IMR-90 (cell line): ENCODE measurements around the gene DCUN1D3. TPM values are rescaled to one million over a fixed set of nuclear protein-coding genes. Genes with fewer than 3 reads are reported as not detected.

ENCODE experiments used
- ATAC-seq: fragments of 200-7000 bp; cut with Tn5 transposase; 2 replicates; pipeline ENCODE4 v1.9.1; 2020; ENCODE audit warnings: low read depth, mild to moderate bottlenecking, moderate library complexity
- BruUV-seq: library from RNA; stranded (reverse); fragments of 400-500 nt; replicated peaks from 2 replicates; lab custom pipeline; 2021; lab: Mats Ljungman, UMichigan
- CTCF ChIA-PET: fragments of 300-600 bp; formaldehyde crosslinking; extraction: SDS; loops from one replicate; lab custom pipeline; 2021; ENCODE audit warnings: antibody characterized with exemption; lab: Yijun Ruan, JAX
- POLR2A ChIA-PET: fragments of 300-600 bp; sonication (Branson Sonifier 250); formaldehyde crosslinking; loops from one replicate; lab custom pipeline; 2022; ENCODE audit warnings: antibody characterized with exemption; ENCODE audit not compliant: unreplicated experiment; lab: Charles Lee
- DNase-seq: peaks from one replicate; pipeline ENCODE4 v3.0.0; 2013
- H2AFZ ChIP-seq: replicated peaks from 2 replicates; pipeline ENCODE3; 2013; ENCODE audit warnings: low read length, mild to moderate bottlenecking; ENCODE audit not compliant: poor library complexity
- H2AK5ac ChIP-seq: 2 replicates; pipeline ENCODE4 v1.6.1; 2013; ENCODE audit warnings: low read depth, low read length, inconsistent platforms
- H2AK9ac ChIP-seq: replicated peaks from 2 replicates; pipeline ENCODE3; 2013; ENCODE audit warnings: mild to moderate bottlenecking, low read depth, low read length, moderate library complexity; ENCODE audit not compliant: poor library complexity
- H2BK120ac ChIP-seq: 2 replicates; pipeline ENCODE4 v1.6.1; 2013; ENCODE audit warnings: low read depth, low read length, inconsistent platforms
- H2BK15ac ChIP-seq: 3 replicates; pipeline ENCODE4 v1.6.1; 2013; ENCODE audit warnings: low read depth, low read length, inconsistent platforms
- H2BK20ac ChIP-seq: 2 replicates; pipeline ENCODE4 v1.6.1; 2013; ENCODE audit warnings: low read depth, mild to moderate bottlenecking, inconsistent platforms, low read length, moderate library complexity
- H2BK5ac ChIP-seq: 2 replicates; pipeline ENCODE4 v1.6.1; 2013; ENCODE audit warnings: mild to moderate bottlenecking, low read depth, low read length, inconsistent platforms; ENCODE audit not compliant: poor library complexity, severe bottlenecking
- H3K14ac ChIP-seq: replicated peaks from 2 replicates; pipeline ENCODE4 v1.6.1; 2013; ENCODE audit warnings: low read depth, low read length, inconsistent platforms
- H3K18ac ChIP-seq: 2 replicates; pipeline ENCODE4 v1.6.1; 2013; ENCODE audit warnings: low read depth, low read length, control low read depth
- H3K23ac ChIP-seq: 2 replicates; pipeline ENCODE4 v1.6.1; 2013; ENCODE audit warnings: low read depth, low read length, inconsistent platforms
- H3K27ac ChIP-seq: 2 replicates; pipeline ENCODE4 v1.5.1; 2013; ENCODE audit warnings: mild to moderate bottlenecking, control low read depth, low read length; ENCODE audit not compliant: insufficient read depth
- H3K27me3 ChIP-seq: 2 replicates; pipeline ENCODE4 v1.6.1; 2013; ENCODE audit warnings: low read length; ENCODE audit not compliant: control insufficient read depth, insufficient read depth
- H3K36me3 ChIP-seq: 2 replicates; pipeline ENCODE4 v1.6.1; 2013; ENCODE audit warnings: low read length, mixed read lengths; ENCODE audit not compliant: control insufficient read depth, insufficient read depth
- H3K4ac ChIP-seq: 2 replicates; pipeline ENCODE4 v1.6.1; 2013; ENCODE audit warnings: low read depth, low read length, inconsistent platforms
- H3K4me1 ChIP-seq: 2 replicates; pipeline ENCODE4 v1.6.1; 2013; ENCODE audit warnings: low read length, mixed read lengths; ENCODE audit not compliant: control insufficient read depth, insufficient read depth
- H3K4me2 ChIP-seq: 2 replicates; pipeline ENCODE4 v1.6.1; 2013; ENCODE audit warnings: low read depth, mild to moderate bottlenecking, control low read depth, low read length, moderate library complexity
- H3K4me3 ChIP-seq: 2 replicates; pipeline ENCODE4 v1.5.1; 2013; ENCODE audit warnings: low read depth, mild to moderate bottlenecking, control low read depth, low read length, moderate library complexity; ENCODE audit not compliant: insufficient read depth
- H3K56ac ChIP-seq: 2 replicates; pipeline ENCODE4 v1.6.1; 2013; ENCODE audit warnings: low read length, inconsistent platforms; ENCODE audit not compliant: insufficient read depth; ENCODE audit errors: extremely low read depth
- H3K79me1 ChIP-seq, 2 experiments: 2 replicates each; pipeline ENCODE4 v1.6.1; 2013; ENCODE audit warnings: low read length in 2 of 2, inconsistent platforms in 1 of 2, low read depth in 1 of 2
- H3K9ac ChIP-seq: 2 replicates; pipeline ENCODE4 v1.6.1; 2013; ENCODE audit warnings: low read depth, low read length, control low read depth
- H3K9me1 ChIP-seq: 2 replicates; pipeline ENCODE4 v1.6.1; 2013; ENCODE audit warnings: low read length, inconsistent platforms; ENCODE audit not compliant: insufficient read depth
- H3K9me3 ChIP-seq: 2 replicates; pipeline ENCODE4 v1.6.1; 2013; ENCODE audit warnings: low read length; ENCODE audit not compliant: control insufficient read depth, insufficient read depth
- H4K20me1 ChIP-seq: 2 replicates; pipeline ENCODE4 v1.6.1; 2013; ENCODE audit warnings: low read length, inconsistent platforms; ENCODE audit not compliant: insufficient read depth
- H4K5ac ChIP-seq: 2 replicates; pipeline ENCODE4 v1.6.1; 2013; ENCODE audit warnings: mild to moderate bottlenecking, low read depth, low read length, control low read depth
- H4K8ac ChIP-seq, 2 experiments: 2 replicates each; pipeline ENCODE4 v1.6.1; 2013; ENCODE audit warnings: low read depth in 2 of 2, low read length in 2 of 2, control low read depth in 1 of 2, inconsistent platforms in 1 of 2
- H4K91ac ChIP-seq: 2 replicates; pipeline ENCODE4 v1.6.1; 2013; ENCODE audit warnings: low read depth, low read length, inconsistent platforms; ENCODE audit not compliant: insufficient read depth
- CHD1 ChIP-seq: IDR thresholded peaks from 2 replicates; pipeline ENCODE4 v1.6.1; 2012; ENCODE audit warnings: low read depth, low read length, improper control_type of control experiment
- WGBS, 2 experiments: methylation state at CpG; one replicate each; pipeline versions ENCODE4 v1.1.5 to v1.1.7; 2013; ENCODE audit warnings: missing lambda C conversion rate in 2 of 2; ENCODE audit not compliant: insufficient read length in 1 of 2; ENCODE audit errors: extremely low coverage in 2 of 2; 5-methylcytosine and 5-hydroxymethylcytosine counted together
- dilution Hi-C: fragments of 300-500 bp; cut with HindIII; formaldehyde crosslinking; loops from one replicate; pipeline ENCODE4 v1.14.3; 2018; ENCODE audit warnings: low sequenced_read_pairs; ENCODE audit not compliant: unreplicated experiment
- in situ Hi-C: fragments of 300-500 bp; cut with MboI; formaldehyde crosslinking; loops from 3 replicates; pipeline ENCODE4 v1.14.3; 2019; ENCODE audit warnings: low sequenced_read_pairs, inconsistent platforms, mixed read lengths
- intact Hi-C: fragments of 100-400 bp; cut with micrococcal nuclease; formaldehyde crosslinking; loops from 2 replicates; pipeline ENCODE4 v1.10.0; 2022
- polyA plus RNA-seq, 3 experiments: library from polyadenylated mRNA; depleted of rRNA; stranded (reverse); fragments of >200 nt; gene quantifications; 2 replicates each; pipeline ENCODE4 v1.2.3, GENCODE V29; 2012; ENCODE audit warnings: low replicate concordance in 1 of 3
- total RNA-seq: library from RNA; depleted of rRNA; stranded (reverse); fragments of >200 nt; gene quantifications from 2 replicates; pipeline ENCODE4 v1.2.3, GENCODE V29; 2012

The DCUN1D3 gene
- total and polyA plus RNA-seq, 2 of the 4 experiments (the other 2 are of a cell fraction) = 8.1 to 42.3 TPM

GRCh38 chr16:20880867-20881502, 19.2 kb downstream of the DCUN1D3 start:
- no peak overlapping the region for H3K4ac ChIP-seq
- H3K9me3 ChIP-seq = no peaks in the 10 kb centered on the region
- no peak overlapping the region for H2AK5ac ChIP-seq
- ChIA-PET POLR2A (no interaction called here), CTCF (interaction anchor here (0.6 kb wide), 1 partner anchor 13 kb away, joined by 3 read pairs; no protein-coding TSS in a partner anchor)
- H4K20me1 ChIP-seq = peaks cover 56% of the 10 kb centered on the region; the same call in 1 of the 2 replicates
- no peak for TF ChIP-seq CHD1
- BruUV-seq = no TSS peak
- H2AK9ac ChIP-seq = no peak overlapping the region
- H3K36me3 ChIP-seq = no peaks in the 10 kb centered on the region
- no peak overlapping the region for H4K5ac ChIP-seq
- H3K27ac ChIP-seq = no peak overlapping the region
- H2BK120ac ChIP-seq = no peak overlapping the region
- no peak overlapping the region for H3K4me3 ChIP-seq
- no peak overlapping the region for H2BK20ac ChIP-seq
- H2AFZ ChIP-seq = no peak overlapping the region
- H3K4me1 ChIP-seq = peaks cover 19% of the 10 kb centered on the region
- peaks cover 26 to 80% of the 10 kb centered on the region in 2 experiments for H3K79me1 ChIP-seq
- no peak overlapping the region for H4K8ac ChIP-seq
- no peak overlapping the region for H3K56ac ChIP-seq
- DNase-seq (no peak), ATAC-seq (no peak)
- no peak overlapping the region for H3K14ac ChIP-seq
- no peak overlapping the region for H3K9ac ChIP-seq
- no peaks in the 10 kb centered on the region for H3K27me3 ChIP-seq
- H2BK15ac ChIP-seq = no peak overlapping the region
- peaks cover 27% of the 10 kb centered on the region for H3K9me1 ChIP-seq
- peak overlapping the region; percentile 53 for H2BK5ac ChIP-seq
- dilution Hi-C loops = no loop called here
- WGBS, 2 experiments = no CpG with 5 or more reads among the region's 3 CpGs
- in situ Hi-C loops = no loop called here
- H3K23ac ChIP-seq = peak overlapping the region; percentile 41; the same call in 1 of the 2 replicates
- intact Hi-C loops = no loop called here
- H3K18ac ChIP-seq = no peak overlapping the region
- H3K4me2 ChIP-seq = peak overlapping the region; percentile 37
- H4K91ac ChIP-seq = no peak overlapping the region
